Gastrocnemius medialis (tissue), 4 donors: ENCODE data around the gene C19orf44.

Experiments
- POLR2A ChIP-seq, 2 donors: fragments of 450-650 bp; IDR thresholded peaks; one replicate each; pipeline ENCODE4 v1.6.1; 2017; ENCODE audit warnings: antibody characterized with exemption in 2 of 2, mild to moderate bottlenecking in 2 of 2, moderate library complexity in 2 of 2
- TF ChIP-seq, protein P1 (sequence below), 5 experiments: fragments of 450-650 bp in 3 of 5; fragments of 200-600 bp in 2 of 5; sonication (generic) in 2 of 5; IDR thresholded peaks in 4 of 5; conservative IDR thresholded peaks in 1 of 5; 1 replicate in 4 of 5; 2 replicates in 1 of 5; pipeline ENCODE4 v1.5.1; 2016 to 2019; ENCODE audit warnings: antibody characterized with exemption in 5 of 5, mild to moderate bottlenecking in 3 of 5, moderate library complexity in 3 of 5

DNA sequence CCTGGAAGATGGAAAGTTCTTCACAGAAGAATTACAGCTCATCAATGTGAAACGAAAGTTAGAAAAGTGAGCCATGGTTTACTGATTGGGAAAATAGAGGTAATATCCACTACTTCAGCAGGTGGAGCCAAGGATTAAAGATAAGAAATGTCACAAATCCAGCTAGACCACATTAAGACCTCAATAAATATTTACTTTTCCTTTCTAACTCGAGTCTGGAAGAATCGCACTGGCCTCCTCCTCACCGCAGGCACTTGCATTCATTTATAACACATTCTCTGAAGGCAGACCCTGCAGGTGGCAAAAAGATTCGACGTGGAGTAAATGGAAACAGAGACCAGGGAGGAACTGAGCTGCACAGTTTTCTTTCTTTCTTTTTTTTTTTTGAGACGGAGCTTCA is 68.6 kb downstream of the C19orf44 start:
- TF ChIP-seq, protein P1, sequence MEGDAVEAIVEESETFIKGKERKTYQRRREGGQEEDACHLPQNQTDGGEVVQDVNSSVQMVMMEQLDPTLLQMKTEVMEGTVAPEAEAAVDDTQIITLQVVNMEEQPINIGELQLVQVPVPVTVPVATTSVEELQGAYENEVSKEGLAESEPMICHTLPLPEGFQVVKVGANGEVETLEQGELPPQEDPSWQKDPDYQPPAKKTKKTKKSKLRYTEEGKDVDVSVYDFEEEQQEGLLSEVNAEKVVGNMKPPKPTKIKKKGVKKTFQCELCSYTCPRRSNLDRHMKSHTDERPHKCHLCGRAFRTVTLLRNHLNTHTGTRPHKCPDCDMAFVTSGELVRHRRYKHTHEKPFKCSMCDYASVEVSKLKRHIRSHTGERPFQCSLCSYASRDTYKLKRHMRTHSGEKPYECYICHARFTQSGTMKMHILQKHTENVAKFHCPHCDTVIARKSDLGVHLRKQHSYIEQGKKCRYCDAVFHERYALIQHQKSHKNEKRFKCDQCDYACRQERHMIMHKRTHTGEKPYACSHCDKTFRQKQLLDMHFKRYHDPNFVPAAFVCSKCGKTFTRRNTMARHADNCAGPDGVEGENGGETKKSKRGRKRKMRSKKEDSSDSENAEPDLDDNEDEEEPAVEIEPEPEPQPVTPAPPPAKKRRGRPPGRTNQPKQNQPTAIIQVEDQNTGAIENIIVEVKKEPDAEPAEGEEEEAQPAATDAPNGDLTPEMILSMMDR (IDR thresholded peaks at IDR 0.05 in 4 of 5, conservative IDR thresholded peaks at IDR 0.05 in 1 of 5), result no peak
- no peak for TF ChIP-seq POLR2A (IDR thresholded peaks at IDR 0.05)
